HG03159 (cell line): Measurements from ENCODE around the gene CAP1.

Source experiments
- ATAC-seq: cut with Tn5 transposase; IDR thresholded peaks from one replicate; pipeline ENCODE4 v1.9.1; 2021; ENCODE audit warnings: mild to moderate bottlenecking, moderate library complexity; ENCODE audit not compliant: unreplicated experiment

Gene CAP1

DNA sequence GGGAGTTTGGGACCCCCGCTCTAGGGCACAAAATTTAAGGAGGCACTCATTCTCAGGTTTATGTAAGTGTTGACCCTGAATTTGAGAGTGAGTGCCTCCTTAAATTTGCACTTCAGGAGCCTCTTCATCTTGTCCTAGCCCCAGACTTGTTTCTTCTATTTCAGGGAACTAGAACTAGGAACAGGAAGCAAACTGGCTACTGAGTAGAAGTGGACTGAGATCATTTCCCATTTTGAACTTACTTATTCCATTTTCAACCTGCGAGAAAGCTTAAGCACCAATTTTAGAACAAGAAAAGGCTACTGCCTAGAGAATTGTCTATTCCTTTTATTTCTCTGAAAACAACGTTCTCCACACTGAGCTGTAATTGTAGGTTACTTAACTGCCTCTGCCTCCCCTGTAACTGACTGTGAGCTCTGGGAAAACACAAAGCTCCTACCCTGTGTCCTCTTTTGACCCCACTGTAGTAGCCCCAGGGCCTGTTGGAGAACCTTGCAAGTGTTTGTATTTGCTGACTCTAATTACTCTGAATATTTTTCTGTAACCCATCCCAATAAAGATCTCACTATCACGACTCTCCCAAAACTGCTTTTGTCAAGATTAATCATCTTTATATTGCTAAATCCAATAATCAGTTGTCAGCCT lies 54.1 kb downstream of the CAP1 start:
- ATAC-seq, result no peak

DNA sequence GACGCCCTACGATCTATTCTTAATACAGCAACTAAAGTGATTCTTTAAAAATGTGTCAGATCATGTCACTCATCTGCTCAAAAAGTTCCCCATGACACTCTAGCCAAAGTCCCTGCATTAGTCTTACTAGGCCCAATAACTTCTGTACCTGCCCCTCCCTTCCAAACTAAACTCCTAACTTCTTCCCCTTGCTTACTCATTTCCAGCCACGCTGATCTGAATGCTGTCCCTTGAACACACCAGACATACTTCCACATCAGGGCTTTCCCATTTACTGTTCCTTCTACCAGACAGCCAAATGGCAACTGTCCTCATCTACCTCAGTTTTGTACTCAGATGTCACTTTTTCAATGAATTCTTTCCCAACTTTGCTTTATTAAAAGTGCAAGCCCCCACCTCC lies 55.3 kb downstream of the CAP1 start:
- ATAC-seq, result no peak

DNA sequence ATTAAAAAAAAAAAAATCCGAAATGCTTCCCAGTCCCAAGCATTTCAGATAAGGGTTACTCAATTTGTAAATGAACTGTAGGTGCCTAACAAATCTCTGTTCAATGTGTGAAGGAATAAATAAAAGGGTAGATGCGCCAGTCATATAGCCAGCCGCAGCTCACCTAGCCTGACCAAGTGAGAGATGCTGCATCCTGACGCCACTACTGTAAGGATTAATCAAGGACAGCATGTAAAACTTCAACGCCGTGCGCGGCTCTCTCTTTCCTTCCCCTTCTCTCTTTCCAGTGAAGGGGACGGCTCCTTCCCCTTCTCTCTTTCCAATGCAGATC lies 56.1 kb downstream of the CAP1 start:
- peak; percentile 15 for ATAC-seq

DNA sequence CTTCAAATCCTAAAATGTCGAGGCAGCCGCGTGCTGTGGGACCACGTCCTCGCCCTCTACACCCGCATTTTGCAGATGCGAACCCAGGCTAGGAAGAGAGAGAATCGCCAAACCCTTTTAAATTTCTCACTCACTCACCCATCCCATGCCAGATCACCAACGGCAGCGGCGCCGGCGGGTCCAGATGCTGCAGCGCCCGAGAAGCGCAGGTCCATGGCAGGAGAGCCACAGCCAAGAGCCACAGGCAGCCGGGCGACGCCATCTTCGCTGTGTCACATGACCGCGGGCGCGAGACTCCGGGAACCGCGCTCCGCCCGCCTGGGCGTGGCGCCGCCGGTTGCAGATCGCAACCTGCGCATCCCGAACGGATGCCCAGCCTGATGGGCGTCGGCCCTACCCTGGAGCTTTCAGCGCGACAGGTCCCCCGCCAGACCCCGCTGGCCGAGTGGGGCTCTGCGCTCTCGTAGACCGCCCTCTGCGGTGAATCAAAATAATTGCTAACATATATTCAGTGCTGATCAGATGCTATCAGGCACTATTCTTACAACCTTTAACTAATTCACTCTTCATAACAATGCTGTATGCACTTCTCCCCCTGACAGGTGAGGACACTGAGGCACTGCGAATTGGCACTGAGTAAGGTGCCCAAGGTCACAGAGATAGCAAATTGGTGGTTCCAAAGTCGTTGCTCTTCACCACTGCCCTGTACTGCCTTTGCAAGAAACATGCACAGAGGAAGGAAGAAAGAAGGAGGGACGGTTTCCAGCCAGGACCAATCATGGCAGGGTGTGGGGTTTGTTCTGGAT lies 56.7 kb downstream of the CAP1 start, which contains the start of gene PPT1:
TSS of gene PPT1 (minus strand) at position 276 of the 806 bp plus-strand sequence. CDS start at position 262, 14 bp downstream.
- peak; percentile 75 for ATAC-seq

DNA sequence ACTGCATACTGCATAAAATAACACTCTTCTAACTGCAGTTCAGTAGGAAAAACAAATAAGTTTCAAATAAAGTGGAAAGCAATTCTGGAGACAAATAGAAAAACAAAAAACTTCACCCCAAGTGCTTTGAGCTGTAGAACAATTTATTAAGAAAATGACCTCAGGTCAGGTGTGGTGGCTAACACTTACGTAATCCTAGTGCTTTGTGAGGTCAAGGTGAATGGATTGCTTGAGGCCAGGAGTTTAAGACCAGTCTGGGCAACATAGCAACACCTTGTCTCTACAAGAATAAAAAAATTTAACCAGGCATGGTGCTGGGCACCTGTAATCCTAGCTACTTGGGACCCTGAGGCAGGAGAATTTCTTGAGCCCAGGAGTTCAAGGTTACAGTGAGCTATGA lies 61.5 kb downstream of the CAP1 start:
- ATAC-seq, result no peak

DNA sequence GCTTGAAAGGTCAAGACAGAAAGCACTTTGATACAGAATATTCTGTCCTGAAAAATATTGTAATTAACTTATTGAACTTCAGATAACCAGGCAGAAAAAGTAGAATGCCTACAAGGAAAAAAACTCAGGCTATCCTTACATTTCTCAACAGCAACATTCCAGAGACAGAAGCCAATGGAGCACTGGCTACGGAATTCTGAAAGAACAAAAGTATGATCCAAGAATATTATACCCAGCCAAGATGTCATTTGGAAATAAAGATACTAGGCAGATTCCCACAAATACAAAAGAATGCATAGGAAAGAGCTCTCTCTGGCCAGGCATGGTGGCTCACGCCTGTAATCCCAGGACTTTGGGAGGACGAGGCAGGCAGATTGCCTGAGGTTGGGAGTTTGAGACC lies 62.4 kb downstream of the CAP1 start:
- ATAC-seq, result no peak

DNA sequence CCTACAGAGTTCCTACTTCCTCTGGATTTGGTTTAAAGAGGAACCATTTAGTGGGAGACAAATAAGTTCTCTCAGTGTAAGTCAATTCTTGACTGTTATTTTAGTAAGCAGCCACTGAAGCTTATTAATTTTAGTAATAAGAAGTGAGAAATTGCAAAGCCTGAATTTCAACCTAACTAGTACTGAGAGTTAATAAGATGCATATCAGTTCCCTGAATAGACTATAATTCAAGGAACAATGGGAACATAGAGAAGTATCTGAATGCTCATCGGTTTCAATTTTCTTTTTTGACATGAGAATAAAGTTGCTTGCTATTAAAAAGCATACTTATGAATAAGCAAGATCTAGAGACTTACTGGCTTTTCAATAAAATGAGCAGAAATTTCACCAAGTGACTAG lies 64.5 kb downstream of the CAP1 start:
- ATAC-seq, result no peak

DNA sequence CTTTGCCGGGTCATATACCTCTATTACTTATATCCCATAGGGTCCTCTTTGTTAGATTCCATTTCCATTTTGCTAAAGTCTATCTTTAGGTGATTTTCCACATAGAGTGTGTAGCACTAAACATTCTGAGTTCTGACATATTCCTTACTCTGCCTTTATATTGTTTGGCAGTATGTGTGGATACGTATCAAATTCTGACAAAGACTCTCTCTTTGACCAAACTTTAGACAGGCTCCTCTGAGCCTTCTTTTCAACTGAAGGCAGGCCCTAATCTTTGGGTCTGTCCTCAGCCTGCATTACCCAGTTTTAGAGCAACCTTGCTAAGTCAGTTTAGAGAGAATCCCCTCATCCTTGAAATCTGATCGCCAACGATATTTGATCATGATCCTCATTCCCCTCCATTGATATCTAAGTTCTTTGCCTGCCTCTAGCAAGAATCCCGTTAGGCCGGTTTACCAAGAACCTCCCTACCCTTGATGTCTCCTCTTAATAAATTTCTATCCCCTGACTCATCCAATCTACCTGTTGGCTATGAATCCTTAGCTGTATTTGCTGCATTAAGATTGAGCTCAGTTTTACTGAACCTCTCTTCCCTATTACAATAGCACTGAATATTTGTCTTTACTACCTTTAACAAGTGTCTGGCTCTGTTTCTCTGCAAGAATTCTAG lies 66.9 kb downstream of the CAP1 start:
- no peak for ATAC-seq

DNA sequence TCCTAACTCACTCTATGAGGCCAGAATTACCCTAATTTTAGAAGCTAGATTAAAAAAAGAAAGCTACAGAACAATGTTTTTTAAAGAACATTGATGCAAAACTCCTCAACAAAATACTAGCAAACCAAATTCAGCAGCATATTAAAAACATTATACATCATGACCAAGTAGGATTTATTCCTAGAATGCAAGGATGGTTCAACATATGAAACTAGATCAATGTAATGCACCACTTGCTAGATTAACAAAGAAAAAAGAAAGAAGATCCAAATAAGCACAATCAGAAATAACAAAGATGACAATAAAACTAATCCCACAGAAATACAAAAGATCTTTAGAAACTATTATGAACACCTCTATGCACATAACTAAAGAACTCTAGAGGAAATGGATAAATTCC lies 69.9 kb downstream of the CAP1 start:
- no peak for ATAC-seq

DNA sequence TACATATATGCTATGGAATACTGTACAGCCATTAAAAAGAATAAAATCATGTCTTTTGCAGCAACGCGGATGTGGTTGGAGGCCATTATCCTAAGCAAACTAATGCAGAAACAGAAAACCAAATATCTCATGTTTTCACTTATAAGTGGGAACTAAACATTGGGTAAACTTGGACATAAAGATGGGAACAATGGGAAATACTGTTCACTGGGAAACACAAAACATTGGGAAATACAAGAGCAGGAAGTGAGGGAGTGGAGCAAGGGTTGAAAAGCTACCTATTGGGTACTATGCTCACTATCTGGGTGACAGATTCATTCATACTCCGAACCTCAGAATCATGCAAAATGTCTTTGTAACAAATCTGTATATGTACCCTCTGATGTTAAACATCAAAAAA lies 73.9 kb downstream of the CAP1 start:
- ATAC-seq, result no peak

DNA sequence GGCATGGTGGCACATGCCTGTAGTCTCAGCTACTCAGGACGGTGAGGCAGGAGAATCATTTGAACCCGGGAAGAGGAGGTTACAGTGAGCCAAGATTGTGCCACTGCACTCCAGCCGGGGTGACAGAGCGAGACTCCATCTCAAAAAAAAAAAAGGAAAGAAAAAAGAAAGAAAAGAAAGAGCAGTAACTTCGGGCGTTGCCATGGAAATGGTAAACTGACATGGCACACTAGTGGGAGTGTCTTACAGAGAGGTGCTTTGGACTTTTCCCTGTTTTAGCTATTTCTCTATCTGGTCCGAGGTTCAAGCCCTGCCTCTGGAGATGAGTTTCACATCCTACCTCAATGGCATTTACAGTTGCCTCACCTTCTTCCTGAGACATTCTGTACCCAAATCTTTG lies 79.6 kb downstream of the CAP1 start:
- no peak for ATAC-seq
